GM23248 (cell line): ENCODE results near the gene SESN1. TPM values are rescaled to one million over a fixed set of nuclear protein-coding genes. Genes with fewer than 3 reads are reported as not detected.
A peak's percentile ranks its signal among the peaks of the same experiment; 100 is the strongest.

Experiments
- DNase-seq: peaks from one replicate; pipeline ENCODE4 v3.0.0-alpha.2; 2015
- H2AFZ ChIP-seq: fragments of 200-600 bp; sonication (generic); 2 replicates; pipeline ENCODE4 v1.6.1; 2016; ENCODE audit warnings: antibody characterized with exemption
- H3F3A ChIP-seq: fragments of 200-600 bp; sonication (generic); 2 replicates; pipeline ENCODE4 v1.6.1; 2016; ENCODE audit warnings: mild to moderate bottlenecking, antibody characterized with exemption, mixed run types; ENCODE audit not compliant: insufficient read depth
- H3K27ac ChIP-seq: fragments of 200-600 bp; sonication (generic); 2 replicates; pipeline ENCODE4 v1.5.1; 2016; ENCODE audit warnings: mild to moderate bottlenecking
- H3K27me3 ChIP-seq: fragments of 200-600 bp; sonication (generic); replicated peaks from 2 replicates; pipeline ENCODE4 v1.6.1; 2016; ENCODE audit warnings: mild to moderate bottlenecking; ENCODE audit not compliant: insufficient read depth
- H3K36me3 ChIP-seq: fragments of 200-600 bp; sonication (generic); 2 replicates; pipeline ENCODE4 v1.6.1; 2016; ENCODE audit warnings: low read depth, mild to moderate bottlenecking
- H3K4me1 ChIP-seq: fragments of 200-600 bp; sonication (generic); 2 replicates; pipeline ENCODE4 v1.6.1; 2016; ENCODE audit warnings: mild to moderate bottlenecking; ENCODE audit not compliant: insufficient read depth
- H3K4me2 ChIP-seq: fragments of 200-600 bp; sonication (generic); one replicate; pipeline ENCODE4 v1.6.1; 2016; ENCODE audit warnings: mild to moderate bottlenecking; ENCODE audit not compliant: unreplicated experiment
- H3K4me3 ChIP-seq: fragments of 200-600 bp; sonication (generic); 2 replicates; pipeline ENCODE4 v1.5.1; 2016; ENCODE audit warnings: mild to moderate bottlenecking
- H3K79me2 ChIP-seq: fragments of 200-600 bp; sonication (generic); 2 replicates; pipeline ENCODE4 v1.6.1; 2016; ENCODE audit warnings: mild to moderate bottlenecking; ENCODE audit not compliant: insufficient read depth
- H3K9ac ChIP-seq: fragments of 200-600 bp; sonication (generic); 2 replicates; pipeline ENCODE4 v1.6.1; 2016; ENCODE audit warnings: mild to moderate bottlenecking
- H3K9me2 ChIP-seq: fragments of 200-600 bp; sonication (generic); 2 replicates; pipeline ENCODE4 v1.6.1; 2016; ENCODE audit warnings: mixed run types, mild to moderate bottlenecking, moderate library complexity; ENCODE audit not compliant: insufficient read depth
- H3K9me3 ChIP-seq: fragments of 200-600 bp; sonication (generic); one replicate; pipeline ENCODE4 v1.6.1; 2017; ENCODE audit warnings: low read depth
- H4K20me1 ChIP-seq: fragments of 200-600 bp; sonication (generic); 2 replicates; pipeline ENCODE4 v1.6.0; 2016; ENCODE audit not compliant: insufficient read depth
- EZH2 ChIP-seq: fragments of 200-600 bp; sonication (generic); IDR thresholded peaks from 2 replicates; pipeline ENCODE4 v1.6.1; 2018; ENCODE audit warnings: antibody characterized with exemption, mild to moderate bottlenecking; ENCODE audit not compliant: insufficient read depth, poor library complexity, severe bottlenecking
- EZH2phosphoT487 ChIP-seq: fragments of 200-600 bp; sonication (generic); IDR thresholded peaks from 2 replicates; pipeline ENCODE4 v1.6.1; 2018; ENCODE audit warnings: antibody characterized with exemption, moderate library complexity, mild to moderate bottlenecking, low read depth; ENCODE audit not compliant: insufficient read depth
- WGBS, 2 experiments: methylation state at CpG; one replicate each; pipeline ENCODE4 v1.1.6; 2015 to 2017; ENCODE audit warnings: low lambda C conversion rate in 2 of 2, low coverage in 1 of 2; ENCODE audit errors: missing lambda C conversion rate in 2 of 2; 5-methylcytosine and 5-hydroxymethylcytosine counted together
- in situ Hi-C: fragments of 300-500 bp; cut with MboI; formaldehyde crosslinking; loops from 2 replicates; pipeline ENCODE4 v1.15.0; 2020
- polyA plus RNA-seq: library from polyadenylated mRNA; unstranded; fragments of >200 nt; fragmentation: Nextera tagmentation; extraction: Ambion mirVana; gene quantifications from 2 replicates; pipeline ENCODE4 v1.2.1, GENCODE V29; 2016
- total RNA-seq: library from RNA; depleted of rRNA; stranded (reverse); fragments of >200 nt; shearing (Covaris generic); gene quantifications from 2 replicates; pipeline ENCODE4 v1.2.3, GENCODE V29; 2014

SESN1 gene
- total and polyA plus RNA-seq, 2 experiments from 2014 or later = 14.2 to 17.6 TPM

GRCh38 chr6:109052018-109052651 is 42.5 kb downstream of the SESN1 start:
- TF ChIP-seq EZH2phosphoT487 (no peak), EZH2 (no peak)
- DNase-seq = no peak
- H3K9ac ChIP-seq = no peak overlapping the region
- H3K36me3 ChIP-seq = no peaks in the 10 kb centered on the region
- H3K9me2 ChIP-seq = no peaks in the 10 kb centered on the region
- no peak overlapping the region for H3K27ac ChIP-seq
- H3K79me2 ChIP-seq = no peaks in the 10 kb centered on the region
- no peaks in the 10 kb centered on the region for H3K9me3 ChIP-seq
- no peaks in the 10 kb centered on the region for H4K20me1 ChIP-seq
- in situ Hi-C loops = loop anchor here (25.0 kb wide), 1 partner anchor 940 kb away; no protein-coding TSS in a partner anchor
- peaks cover 12% of the 10 kb centered on the region for H3F3A ChIP-seq
- no peak overlapping the region for H3K4me2 ChIP-seq
- H3K4me1 ChIP-seq = peaks cover 20% of the 10 kb centered on the region
- H3K27me3 ChIP-seq = no peaks in the 10 kb centered on the region
- no peak overlapping the region for H3K4me3 ChIP-seq
- H2AFZ ChIP-seq = no peak overlapping the region

- Histone ChIP-seq H3K4me2 (no peak overlapping the region), H3K9ac (no peak overlapping the region), H3F3A (peaks cover 11% of the 10 kb centered on the region), H3K27me3 (no peaks in the 10 kb centered on the region), H4K20me1 (no peaks in the 10 kb centered on the region), H3K79me2 (no peaks in the 10 kb centered on the region), H3K9me2 (no peaks in the 10 kb centered on the region), H3K4me3 (no peak overlapping the region), H2AFZ (no peak overlapping the region), H3K27ac (no peak overlapping the region), H3K36me3 (no peaks in the 10 kb centered on the region), H3K4me1 (peaks cover 19% of the 10 kb centered on the region), H3K9me3 (no peaks in the 10 kb centered on the region)
- peak; percentile 2 for DNase-seq
- 88 to 100% methylated on average over 1 of the region's 1 CpG for WGBS, 2 experiments
- in situ Hi-C loops = loop anchor here (25.0 kb wide), 1 partner anchor 939 kb away; no protein-coding TSS in a partner anchor
- no peak for TF ChIP-seq EZH2phosphoT487
- no peak for TF ChIP-seq EZH2
Observed at GRCh38 chr6:109051301-109052017, 43.2 kb downstream of the SESN1 start.

- Histone ChIP-seq H4K20me1 (no peaks in the 10 kb centered on the region), H3K4me1 (peaks cover 10% of the 10 kb centered on the region; the same call in 1 of the 2 replicates), H3K79me2 (no peaks in the 10 kb centered on the region), H3F3A (peaks cover 2% of the 10 kb centered on the region; the same call in 1 of the 2 replicates), H3K27me3 (no peaks in the 10 kb centered on the region), H3K27ac (no peak overlapping the region), H3K36me3 (no peaks in the 10 kb centered on the region), H3K9me2 (no peaks in the 10 kb centered on the region), H3K4me2 (no peak overlapping the region), H3K9ac (no peak overlapping the region), H3K9me3 (no peaks in the 10 kb centered on the region), H2AFZ (no peak overlapping the region), H3K4me3 (no peak overlapping the region)
- DNase-seq = no peak
- 33 to 36% methylated on average over 1 of the region's 1 CpG for WGBS, 2 experiments
- in situ Hi-C loops = loop anchor here (25.0 kb wide), 1 partner anchor 938 kb away; no protein-coding TSS in a partner anchor
- TF ChIP-seq EZH2 (no peak), EZH2phosphoT487 (no peak)
Observed at GRCh38 chr6:109050447-109051102, 44.1 kb downstream of the SESN1 start.

GRCh38 chr6:109050012-109050411 is 44.6 kb downstream of the SESN1 start:
- H3K4me2 ChIP-seq = no peak overlapping the region
- WGBS, 2 experiments = 98 to 100% methylated on average over 2 of the region's 2 CpGs
- no peak overlapping the region for H3K4me3 ChIP-seq
- no peaks in the 10 kb centered on the region for H3K9me3 ChIP-seq
- no peaks in the 10 kb centered on the region for H3K9me2 ChIP-seq
- no peaks in the 10 kb centered on the region for H3F3A ChIP-seq
- in situ Hi-C loops = loop anchor here (25.0 kb wide), 1 partner anchor 938 kb away; no protein-coding TSS in a partner anchor
- H3K79me2 ChIP-seq = no peaks in the 10 kb centered on the region
- no peak overlapping the region for H2AFZ ChIP-seq
- no peaks in the 10 kb centered on the region for H4K20me1 ChIP-seq
- no peak overlapping the region for H3K27ac ChIP-seq
- no peaks in the 10 kb centered on the region for H3K36me3 ChIP-seq
- TF ChIP-seq EZH2phosphoT487 = no peak
- no peak for TF ChIP-seq EZH2
- H3K9ac ChIP-seq = no peak overlapping the region
- no peaks in the 10 kb centered on the region for H3K27me3 ChIP-seq
- no peak for DNase-seq
- H3K4me1 ChIP-seq = peaks cover 6% of the 10 kb centered on the region; the same call in 1 of the 2 replicates
